GM19099 (cell line): Measurements from ENCODE around the gene IL6ST.

ENCODE experiments used
- POLR2A ChIP-seq: IDR thresholded peaks from 3 replicates; pipeline ENCODE4 v1.6.1; 2011; ENCODE audit warnings: low read depth; ENCODE audit not compliant: insufficient read length; ENCODE audit errors: extremely low read depth

IL6ST gene

GRCh38 chr5:55914971-55915370 is 79.8 kb downstream of the IL6ST start:
- TF ChIP-seq POLR2A: no peak

DNA sequence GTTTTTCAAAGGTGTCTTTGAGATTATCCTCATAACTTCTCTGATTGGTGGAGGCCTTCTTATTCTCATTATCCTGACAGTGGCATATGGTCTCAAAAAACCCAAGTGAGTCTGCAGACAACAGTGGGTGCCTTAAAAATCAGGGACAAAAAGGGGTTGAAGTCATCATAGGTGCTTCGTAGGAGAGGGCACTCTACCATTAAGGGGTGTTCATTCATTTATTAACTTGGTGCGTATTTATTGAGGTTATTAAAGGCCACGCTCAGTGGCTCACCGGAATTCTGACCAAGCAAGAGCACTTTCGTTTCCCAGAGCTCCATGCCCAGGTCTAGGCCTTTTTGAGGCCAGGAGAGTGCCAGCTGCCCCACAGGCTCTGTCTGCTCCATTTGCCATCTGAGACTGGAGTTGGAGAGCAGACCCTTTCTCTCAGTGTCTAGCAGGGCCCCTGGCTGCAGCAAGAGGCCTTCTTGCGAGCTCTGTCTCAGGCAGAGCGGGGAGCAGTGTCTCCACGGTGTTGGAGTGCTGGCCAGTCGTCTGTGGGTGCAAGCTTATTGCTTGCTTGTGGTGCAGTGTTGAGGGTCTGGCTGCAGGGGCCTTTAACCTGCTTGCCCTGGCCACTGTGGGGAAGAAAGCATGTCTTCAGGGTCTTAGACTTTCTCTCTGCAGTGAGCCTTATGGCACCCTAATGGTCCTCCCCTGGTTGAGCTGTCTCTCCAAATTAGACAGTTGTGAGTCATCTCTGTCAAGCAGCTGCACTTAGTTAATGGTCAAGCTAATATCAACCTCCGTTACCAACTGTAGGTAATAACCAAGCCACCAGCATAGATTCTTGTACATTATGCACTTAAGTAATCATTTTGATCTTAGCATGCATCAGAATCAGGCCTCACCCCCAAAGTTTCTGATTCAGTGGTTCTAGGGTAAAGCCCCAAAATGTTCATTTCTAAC is 81.0 kb downstream of the IL6ST start:
- peak; percentile 18 for TF ChIP-seq POLR2A

DNA sequence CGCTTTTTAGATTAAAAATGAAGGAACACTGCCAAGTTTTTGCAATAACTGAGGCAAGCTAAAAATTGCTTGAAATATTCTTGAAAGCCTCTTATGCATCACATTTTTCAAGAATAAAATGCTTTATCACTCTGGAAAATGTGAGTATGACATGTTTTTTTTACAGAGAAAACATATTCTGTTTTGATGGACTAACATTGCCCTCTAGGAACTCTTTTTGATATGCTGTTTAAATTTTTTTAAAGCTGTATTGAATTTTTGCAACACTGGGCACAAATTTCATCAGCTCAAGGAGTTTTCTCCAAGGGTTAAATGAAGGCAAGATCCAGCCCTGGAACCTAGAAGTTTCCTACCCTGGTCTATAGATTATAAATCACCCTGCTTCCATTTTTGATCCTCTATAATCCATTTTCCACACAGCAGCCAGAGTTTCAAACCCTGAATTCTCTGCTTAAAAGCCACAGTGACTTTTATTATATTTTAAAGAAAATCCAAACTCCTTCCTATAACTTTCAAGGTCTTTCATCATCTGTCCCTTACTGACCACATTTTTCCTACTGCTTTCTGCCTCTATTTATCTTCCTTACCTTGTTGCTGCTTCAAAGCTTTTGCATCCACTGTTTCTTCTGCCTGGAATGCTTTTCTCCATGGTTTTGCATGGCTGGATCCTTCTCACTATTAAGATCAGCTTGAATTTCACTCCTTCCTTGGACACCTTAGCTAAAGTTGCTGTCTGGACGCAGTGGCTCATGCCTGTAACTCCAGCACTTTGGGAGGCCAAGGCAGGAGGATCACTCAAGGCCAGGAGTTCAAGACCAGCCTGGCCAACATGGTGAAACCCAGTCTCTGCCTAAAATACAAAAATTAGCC is 82.7 kb downstream of the IL6ST start:
- TF ChIP-seq POLR2A: no peak

DNA sequence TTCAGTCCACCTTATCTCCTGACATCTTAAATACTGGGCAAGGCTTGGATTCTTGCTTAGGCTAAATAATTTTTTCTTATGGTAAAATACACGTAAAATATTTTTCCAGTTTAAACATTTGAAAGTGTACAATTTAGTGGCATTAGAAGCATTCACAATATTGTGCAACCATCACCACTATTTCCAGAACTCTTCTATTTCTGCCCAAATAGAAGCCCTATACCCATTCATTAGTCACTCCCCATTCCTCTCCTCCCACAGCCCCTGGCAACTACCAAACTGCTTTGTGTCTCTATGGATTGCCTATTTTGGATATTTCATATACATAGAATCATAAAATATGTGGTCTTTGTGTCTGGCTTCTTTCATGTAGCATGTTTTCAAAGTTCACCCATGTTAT is 86.0 kb downstream of the IL6ST start:
- TF ChIP-seq POLR2A: no peak

DNA sequence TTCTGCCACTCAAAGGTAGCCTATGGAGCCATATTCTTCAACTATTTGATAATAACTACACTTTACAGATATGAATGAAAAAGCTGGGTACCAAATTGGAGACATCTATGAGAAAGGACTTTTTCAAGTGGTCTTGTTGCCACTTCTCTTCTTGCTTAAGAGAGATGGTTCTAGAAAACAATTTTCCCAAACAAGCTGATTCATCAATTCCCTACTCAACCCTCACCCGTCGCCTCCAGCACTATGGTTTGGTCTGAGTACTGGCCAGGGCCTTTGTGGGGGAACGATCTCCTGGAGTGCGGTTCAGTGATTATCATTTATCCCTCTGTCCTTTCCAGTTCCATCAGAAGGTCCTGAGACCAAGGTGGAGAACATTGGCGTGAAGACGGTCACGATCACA is 86.8 kb downstream of the IL6ST start:
- no peak for TF ChIP-seq POLR2A

GRCh38 chr5:55905251-55905650 is 89.5 kb downstream of the IL6ST start:
- no peak for TF ChIP-seq POLR2A

DNA sequence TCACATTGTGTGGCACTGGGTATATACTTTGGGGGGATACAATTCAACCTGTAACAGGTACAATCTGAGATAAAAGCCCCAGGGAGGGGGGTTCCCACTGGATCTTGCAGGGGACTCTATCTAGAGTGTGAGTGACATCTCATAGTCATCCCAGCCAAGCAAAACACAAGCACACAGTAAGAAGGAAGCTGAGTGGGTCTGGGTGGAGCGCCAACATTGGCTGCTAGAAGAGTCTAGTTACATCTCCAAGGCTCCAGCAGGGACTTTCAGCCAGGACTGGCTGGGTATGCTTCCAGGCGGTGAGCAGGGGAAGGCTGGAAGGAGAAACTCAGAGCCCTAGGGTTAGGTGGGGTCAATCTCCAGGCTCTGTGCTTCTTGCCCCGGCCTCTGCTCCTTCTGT is 90.6 kb downstream of the IL6ST start:
- TF ChIP-seq POLR2A: no peak

GRCh38 chr5:55903121-55903701 is 91.6 kb downstream of the IL6ST start:
- TF ChIP-seq POLR2A: peak; percentile 55

DNA sequence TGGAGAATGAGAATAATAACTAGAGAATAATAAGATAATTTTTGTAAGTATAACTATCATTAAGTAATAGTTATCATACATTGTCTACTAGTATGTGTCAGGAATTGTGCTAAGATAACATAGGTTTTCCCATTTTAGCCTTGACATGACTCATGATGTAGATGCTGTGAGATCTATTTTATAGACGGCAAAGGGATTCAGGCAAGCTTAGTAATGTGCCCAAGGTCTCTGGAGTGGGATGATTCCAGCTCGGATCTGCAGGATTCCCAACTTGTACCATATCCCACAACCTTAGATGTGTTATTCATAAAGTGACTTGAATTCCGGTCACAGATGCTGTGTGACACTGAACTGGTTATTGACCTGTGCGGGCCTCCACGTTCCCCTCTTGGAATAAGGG is 92.1 kb downstream of the IL6ST start:
- no peak for TF ChIP-seq POLR2A

GRCh38 chr5:55900776-55901175 is 94.0 kb downstream of the IL6ST start:
- no peak for TF ChIP-seq POLR2A

DNA sequence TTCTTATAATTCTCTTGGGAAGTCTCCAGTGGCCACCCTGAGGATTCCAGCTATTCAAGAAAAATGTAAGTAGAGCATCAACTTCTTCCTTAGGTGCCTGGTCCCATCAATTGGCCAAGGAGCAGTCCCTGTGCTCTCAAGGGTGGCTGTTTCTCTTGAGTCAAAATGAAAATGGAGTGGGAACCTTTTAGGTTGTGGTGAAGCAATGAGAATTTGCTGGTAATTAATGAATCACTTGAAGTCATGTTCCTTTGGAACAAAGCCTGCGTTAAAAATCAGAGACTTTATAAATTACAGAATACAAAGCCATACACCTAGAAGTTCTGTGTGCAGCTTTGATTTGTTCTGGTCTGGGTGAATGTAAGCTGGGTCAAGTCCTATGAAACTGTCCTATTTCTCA is 94.7 kb downstream of the IL6ST start:
- TF ChIP-seq POLR2A: no peak

- TF ChIP-seq POLR2A: no peak
These were observed 95.4 kb downstream of the IL6ST start for GRCh38 chr5:55899344-55899743.

DNA sequence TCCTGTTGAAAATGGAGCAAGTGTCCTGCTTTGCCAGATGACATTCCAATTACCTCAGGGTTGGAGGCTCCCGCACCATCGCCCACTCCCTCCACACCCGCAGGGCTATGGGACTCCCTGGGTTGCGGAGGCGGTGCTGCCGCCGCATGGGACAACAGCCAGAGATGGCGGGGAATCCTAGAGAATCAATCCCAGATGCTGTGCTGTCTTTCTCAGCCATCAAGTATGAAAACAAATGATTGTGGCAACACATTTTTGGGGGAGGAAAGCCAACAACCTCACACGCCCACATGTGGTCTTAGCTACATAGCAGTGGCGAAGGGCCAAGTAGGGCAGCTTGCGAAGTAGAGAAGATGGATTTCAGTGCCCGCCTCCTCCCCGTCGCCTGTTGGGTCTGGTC is 96.9 kb downstream of the IL6ST start:
- no peak for TF ChIP-seq POLR2A

- TF ChIP-seq POLR2A: no peak
These were observed 97.4 kb downstream of the IL6ST start for GRCh38 chr5:55897206-55897894.

GRCh38 chr5:55896663-55897062 is 98.1 kb downstream of the IL6ST start:
- TF ChIP-seq POLR2A: no peak
